Measurements from ENCODE around the gene PTPN1. TPM values are rescaled to one million over a fixed set of nuclear protein-coding genes. Genes with fewer than 3 reads are reported as not detected.

Gene PTPN1
- total RNA-seq, 1 donor from 2014 or later = 101 TPM

GRCh38 chr20:50580016-50580747 lies 70.0 kb downstream of the PTPN1 start:
- Histone ChIP-seq H3K4me3 (no peak overlapping the region), H3K9me3 (no peaks in the 10 kb centered on the region), H3K4me1 (peaks cover 14% of the 10 kb centered on the region), H3K27me3 (no peaks in the 10 kb centered on the region), H3K36me3 (peaks cover 95% of the 10 kb centered on the region), H3K27ac (no peak overlapping the region)
- intact Hi-C loops (cut with DNase I) = loop anchor here (5.0 kb wide), 1 partner anchor 483 kb away; no protein-coding TSS in a partner anchor
- no peak for DNase-seq
- peak; percentile 78 for TF ChIP-seq CTCF (IDR thresholded peaks at IDR 0.05)
- peak; percentile 66 for ATAC-seq

- H3K27ac ChIP-seq = no peak overlapping the region
- H3K4me3 ChIP-seq = no peak overlapping the region
- peaks cover 9% of the 10 kb centered on the region for H3K4me1 ChIP-seq
- TF ChIP-seq CTCF (IDR thresholded peaks at IDR 0.05) = no peak
- no peak for ATAC-seq
- H3K9me3 ChIP-seq = no peaks in the 10 kb centered on the region
- intact Hi-C loops (cut with DNase I) = loop anchor here (5.0 kb wide), 1 partner anchor 484 kb away; no protein-coding TSS in a partner anchor
- peaks cover 95% of the 10 kb centered on the region for H3K36me3 ChIP-seq
- H3K27me3 ChIP-seq = no peaks in the 10 kb centered on the region
- DNase-seq = peak; percentile 56
Measured at GRCh38 chr20:50580842-50581544, 70.8 kb downstream of the PTPN1 start.

GRCh38 chr20:50582092-50582491 lies 71.9 kb downstream of the PTPN1 start:
- TF ChIP-seq CTCF (IDR thresholded peaks at IDR 0.05) = no peak
- intact Hi-C loops (cut with DNase I) = loop anchor here (5.0 kb wide), 1 partner anchor 485 kb away; no protein-coding TSS in a partner anchor
- ATAC-seq = no peak
- Histone ChIP-seq H3K9me3 (no peaks in the 10 kb centered on the region), H3K4me1 (peaks cover 3% of the 10 kb centered on the region), H3K27me3 (no peaks in the 10 kb centered on the region), H3K36me3 (peaks cover 100% of the 10 kb centered on the region), H3K4me3 (no peak overlapping the region), H3K27ac (no peak overlapping the region)
- peak; percentile 48 for DNase-seq

- Histone ChIP-seq H3K27ac (no peak overlapping the region), H3K36me3 (peaks cover 100% of the 10 kb centered on the region), H3K4me3 (no peak overlapping the region), H3K4me1 (no peaks in the 10 kb centered on the region), H3K27me3 (no peaks in the 10 kb centered on the region), H3K9me3 (no peaks in the 10 kb centered on the region)
- TF ChIP-seq CTCF (IDR thresholded peaks at IDR 0.05) = no peak
- intact Hi-C loops (cut with DNase I) = loop anchor here (5.0 kb wide), 1 partner anchor 485 kb away; no protein-coding TSS in a partner anchor
- DNase-seq (peak; percentile 61), ATAC-seq (no peak)
Measured at GRCh38 chr20:50582591-50583234, 72.5 kb downstream of the PTPN1 start.

GRCh38 chr20:50583442-50584150 lies 73.4 kb downstream of the PTPN1 start:
- Histone ChIP-seq H3K9me3 (no peaks in the 10 kb centered on the region), H3K27me3 (no peaks in the 10 kb centered on the region), H3K4me1 (no peaks in the 10 kb centered on the region), H3K27ac (no peak overlapping the region), H3K4me3 (no peak overlapping the region), H3K36me3 (peaks cover 92% of the 10 kb centered on the region)
- no peak for TF ChIP-seq CTCF (IDR thresholded peaks at IDR 0.05)
- intact Hi-C loops (cut with DNase I) = loop anchor here (5.0 kb wide), 1 partner anchor 486 kb away; no protein-coding TSS in a partner anchor
- DNase-seq = peak; percentile 55
- no peak for ATAC-seq

Data from upper lobe of right lung (tissue), 1 donor.